ENCODE results near the gene TMEM50B. TPM values are rescaled to one million over a fixed set of nuclear protein-coding genes. Genes with fewer than 3 reads are reported as not detected.
A peak's percentile ranks its signal among the peaks of the same experiment; 100 is the strongest.
"Not testable (repeated sequence)": the region's sequence is repeated elsewhere in the genome, so short reads cannot be mapped to it uniquely, and the experiment has no call there.

TMEM50B gene
- total and polyA plus RNA-seq, 4 donors = 43.7 to 80.9 (median 68.3) TPM

GRCh38 chr21:33455686-33456446 lies 23.9 kb downstream of the TMEM50B start:
- H3K27me3 ChIP-seq (ENCODE audit: control insufficient read depth, insufficient read depth, low read length) = no peaks in the 10 kb centered on the region
- no peak overlapping the region for H3K27ac ChIP-seq (ENCODE audit: low read depth, low read length)
- no peaks in the 10 kb centered on the region for H3K9me3 ChIP-seq (ENCODE audit: control insufficient read depth, insufficient read depth, low read length)
- no peaks in the 10 kb centered on the region for H3K4me1 ChIP-seq (ENCODE audit: control insufficient read depth, insufficient read depth, low read length)
- no peak for DNase-seq (ENCODE audit: low read depth in 4 of 6, low spot score in 6 of 6)
- H3K4me3 ChIP-seq (ENCODE audit: low read depth, low read length) = no peak overlapping the region
- H3K36me3 ChIP-seq (ENCODE audit: control insufficient read depth, insufficient read depth, low read length) = peaks cover 7% of the 10 kb centered on the region
- WGBS (ENCODE audit: insufficient coverage) = 100% methylated on average over 1 of the region's 6 CpGs

- no CpG with 5 or more reads among the region's 3 CpGs for WGBS (ENCODE audit: insufficient coverage)
- Histone ChIP-seq H3K4me1 (ENCODE audit: control insufficient read depth, insufficient read depth, low read length) (no peaks in the 10 kb centered on the region), H3K36me3 (ENCODE audit: control insufficient read depth, insufficient read depth, low read length) (peaks cover 10% of the 10 kb centered on the region), H3K9me3 (ENCODE audit: control insufficient read depth, insufficient read depth, low read length) (no peaks in the 10 kb centered on the region), H3K4me3 (ENCODE audit: low read depth, low read length) (no peak overlapping the region), H3K27ac (ENCODE audit: low read depth, low read length) (no peak overlapping the region), H3K27me3 (ENCODE audit: control insufficient read depth, insufficient read depth, low read length) (no peaks in the 10 kb centered on the region)
- no peak for DNase-seq (ENCODE audit: low read depth in 4 of 6, low spot score in 6 of 6)
Measured at GRCh38 chr21:33452362-33452761, 27.4 kb downstream of the TMEM50B start.

- Histone ChIP-seq H3K27ac (ENCODE audit: low read depth, low read length) (no peak overlapping the region), H3K4me1 (ENCODE audit: control insufficient read depth, insufficient read depth, low read length) (no peaks in the 10 kb centered on the region), H3K36me3 (ENCODE audit: control insufficient read depth, insufficient read depth, low read length) (peaks cover 7% of the 10 kb centered on the region), H3K9me3 (ENCODE audit: control insufficient read depth, insufficient read depth, low read length) (no peaks in the 10 kb centered on the region), H3K27me3 (ENCODE audit: control insufficient read depth, insufficient read depth, low read length) (no peaks in the 10 kb centered on the region), H3K4me3 (ENCODE audit: low read depth, low read length) (no peak overlapping the region)
- 88% methylated on average over 1 of the region's 1 CpG for WGBS (ENCODE audit: insufficient coverage)
- DNase-seq (ENCODE audit: low read depth in 4 of 6, low spot score in 6 of 6) = no peak
Measured at GRCh38 chr21:33451634-33452071, 28.1 kb downstream of the TMEM50B start.

GRCh38 chr21:33449616-33450015 lies 30.2 kb downstream of the TMEM50B start:
- no peaks in the 10 kb centered on the region for H3K4me1 ChIP-seq (ENCODE audit: control insufficient read depth, insufficient read depth, low read length)
- H3K4me3 ChIP-seq (ENCODE audit: low read depth, low read length) = no peak overlapping the region
- no CpG with 5 or more reads among the region's 4 CpGs for WGBS (ENCODE audit: insufficient coverage)
- peaks cover 9% of the 10 kb centered on the region for H3K36me3 ChIP-seq (ENCODE audit: control insufficient read depth, insufficient read depth, low read length)
- DNase-seq (ENCODE audit: low read depth in 4 of 6, low spot score in 6 of 6) = peak in 1 of 6 donors; percentile 66
- no peak overlapping the region for H3K27ac ChIP-seq (ENCODE audit: low read depth, low read length)
- H3K9me3 ChIP-seq (ENCODE audit: control insufficient read depth, insufficient read depth, low read length) = no peaks in the 10 kb centered on the region
- H3K27me3 ChIP-seq (ENCODE audit: control insufficient read depth, insufficient read depth, low read length) = no peaks in the 10 kb centered on the region

GRCh38 chr21:33446620-33447019 lies 33.2 kb downstream of the TMEM50B start:
- WGBS (ENCODE audit: insufficient coverage) = 89% methylated on average over 5 of the region's 6 CpGs
- H3K27me3 ChIP-seq (ENCODE audit: control insufficient read depth, insufficient read depth, low read length); H3K27ac ChIP-seq (ENCODE audit: low read depth, low read length); H3K9me3 ChIP-seq (ENCODE audit: control insufficient read depth, insufficient read depth, low read length); DNase-seq (ENCODE audit: low read depth in 4 of 6, low spot score in 6 of 6); H3K4me1 ChIP-seq (ENCODE audit: control insufficient read depth, insufficient read depth, low read length); H3K4me3 ChIP-seq (ENCODE audit: low read depth, low read length): not testable (repeated sequence)
- H3K36me3 ChIP-seq (ENCODE audit: control insufficient read depth, insufficient read depth, low read length) = peaks cover 15% of the 10 kb centered on the region

- H3K27me3 ChIP-seq (ENCODE audit: control insufficient read depth, insufficient read depth, low read length) = no peaks in the 10 kb centered on the region
- 0% methylated on average over 1 of the region's 2 CpGs for WGBS (ENCODE audit: insufficient coverage)
- no peak overlapping the region for H3K4me3 ChIP-seq (ENCODE audit: low read depth, low read length)
- H3K9me3 ChIP-seq (ENCODE audit: control insufficient read depth, insufficient read depth, low read length) = no peaks in the 10 kb centered on the region
- DNase-seq (ENCODE audit: low read depth in 4 of 6, low spot score in 6 of 6) = no peak
- no peak overlapping the region for H3K27ac ChIP-seq (ENCODE audit: low read depth, low read length)
- H3K36me3 ChIP-seq (ENCODE audit: control insufficient read depth, insufficient read depth, low read length) = peaks cover 15% of the 10 kb centered on the region
- peaks cover 4% of the 10 kb centered on the region for H3K4me1 ChIP-seq (ENCODE audit: control insufficient read depth, insufficient read depth, low read length)
Measured at GRCh38 chr21:33444499-33444898, 35.3 kb downstream of the TMEM50B start.

GRCh38 chr21:33443194-33443593 lies 36.6 kb downstream of the TMEM50B start:
- H3K4me3 ChIP-seq (ENCODE audit: low read depth, low read length) = no peak overlapping the region
- no peaks in the 10 kb centered on the region for H3K9me3 ChIP-seq (ENCODE audit: control insufficient read depth, insufficient read depth, low read length)
- no peak for DNase-seq (ENCODE audit: low read depth in 4 of 6, low spot score in 6 of 6)
- 80% methylated on average over 1 of the region's 5 CpGs for WGBS (ENCODE audit: insufficient coverage)
- no peaks in the 10 kb centered on the region for H3K27me3 ChIP-seq (ENCODE audit: control insufficient read depth, insufficient read depth, low read length)
- peaks cover 4% of the 10 kb centered on the region for H3K4me1 ChIP-seq (ENCODE audit: control insufficient read depth, insufficient read depth, low read length)
- no peak overlapping the region for H3K27ac ChIP-seq (ENCODE audit: low read depth, low read length)
- peaks cover 20% of the 10 kb centered on the region for H3K36me3 ChIP-seq (ENCODE audit: control insufficient read depth, insufficient read depth, low read length)

- no peak for DNase-seq (ENCODE audit: low read depth in 4 of 6, low spot score in 6 of 6)
- Histone ChIP-seq H3K36me3 (ENCODE audit: control insufficient read depth, insufficient read depth, low read length) (peaks cover 26% of the 10 kb centered on the region), H3K27me3 (ENCODE audit: control insufficient read depth, insufficient read depth, low read length) (no peaks in the 10 kb centered on the region), H3K4me3 (ENCODE audit: low read depth, low read length) (no peak overlapping the region), H3K27ac (ENCODE audit: low read depth, low read length) (no peak overlapping the region), H3K4me1 (ENCODE audit: control insufficient read depth, insufficient read depth, low read length) (peaks cover 4% of the 10 kb centered on the region), H3K9me3 (ENCODE audit: control insufficient read depth, insufficient read depth, low read length) (no peaks in the 10 kb centered on the region)
- no CpG with 5 or more reads among the region's 11 CpGs for WGBS (ENCODE audit: insufficient coverage)
Measured at GRCh38 chr21:33441489-33442477, 38.0 kb downstream of the TMEM50B start.

- Histone ChIP-seq H3K9me3 (ENCODE audit: control insufficient read depth, insufficient read depth, low read length) (no peaks in the 10 kb centered on the region), H3K4me3 (ENCODE audit: low read depth, low read length) (no peak overlapping the region), H3K36me3 (ENCODE audit: control insufficient read depth, insufficient read depth, low read length) (peaks cover 49% of the 10 kb centered on the region), H3K4me1 (ENCODE audit: control insufficient read depth, insufficient read depth, low read length) (peaks cover 2% of the 10 kb centered on the region), H3K27ac (ENCODE audit: low read depth, low read length) (no peak overlapping the region), H3K27me3 (ENCODE audit: control insufficient read depth, insufficient read depth, low read length) (no peaks in the 10 kb centered on the region)
- DNase-seq (ENCODE audit: low read depth in 4 of 6, low spot score in 6 of 6) = no peak
- WGBS (ENCODE audit: insufficient coverage) = no CpG with 5 or more reads among the region's 6 CpGs
Measured at GRCh38 chr21:33437140-33437539, 42.6 kb downstream of the TMEM50B start.

Measured in spinal cord (tissue), 10 donors.